GM12875 (cell line): ENCODE measurements around the gene SLC17A7.

Experiments used
- H3K4me3 ChIP-seq: one replicate; pipeline ENCODE4 v1.5.1; 2011; ENCODE audit warnings: low read depth, low read length, control low read depth
- TF ChIP-seq, protein P1 (sequence below): IDR thresholded peaks from 2 replicates; pipeline ENCODE4 v1.5.1; 2011; ENCODE audit warnings: low read depth, mild to moderate bottlenecking, control low read depth, inconsistent platforms, low read length, moderate library complexity, borderline replicate concordance; ENCODE audit not compliant: insufficient read depth

SLC17A7 gene

DNA sequence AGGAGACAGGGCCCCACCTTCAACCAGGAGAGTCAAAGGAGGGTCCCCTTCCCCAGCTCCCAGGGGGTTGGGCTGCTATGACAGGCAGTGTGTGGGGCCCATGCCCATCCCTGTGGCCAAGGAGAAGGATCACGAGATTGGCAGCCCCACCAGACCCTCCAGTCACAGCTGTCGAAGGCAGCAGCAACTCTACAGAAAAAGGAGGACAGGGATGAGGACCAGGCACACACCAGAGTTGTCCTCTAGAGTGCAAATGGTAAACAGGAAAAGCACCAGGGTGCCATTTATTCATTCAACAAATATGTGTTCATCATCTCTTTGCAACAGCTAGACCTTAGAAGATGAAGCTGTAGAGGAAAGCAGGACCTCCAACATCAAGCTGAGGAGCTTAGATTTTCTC, 22.2 kb downstream of the SLC17A7 start:
- TF ChIP-seq, protein P1, sequence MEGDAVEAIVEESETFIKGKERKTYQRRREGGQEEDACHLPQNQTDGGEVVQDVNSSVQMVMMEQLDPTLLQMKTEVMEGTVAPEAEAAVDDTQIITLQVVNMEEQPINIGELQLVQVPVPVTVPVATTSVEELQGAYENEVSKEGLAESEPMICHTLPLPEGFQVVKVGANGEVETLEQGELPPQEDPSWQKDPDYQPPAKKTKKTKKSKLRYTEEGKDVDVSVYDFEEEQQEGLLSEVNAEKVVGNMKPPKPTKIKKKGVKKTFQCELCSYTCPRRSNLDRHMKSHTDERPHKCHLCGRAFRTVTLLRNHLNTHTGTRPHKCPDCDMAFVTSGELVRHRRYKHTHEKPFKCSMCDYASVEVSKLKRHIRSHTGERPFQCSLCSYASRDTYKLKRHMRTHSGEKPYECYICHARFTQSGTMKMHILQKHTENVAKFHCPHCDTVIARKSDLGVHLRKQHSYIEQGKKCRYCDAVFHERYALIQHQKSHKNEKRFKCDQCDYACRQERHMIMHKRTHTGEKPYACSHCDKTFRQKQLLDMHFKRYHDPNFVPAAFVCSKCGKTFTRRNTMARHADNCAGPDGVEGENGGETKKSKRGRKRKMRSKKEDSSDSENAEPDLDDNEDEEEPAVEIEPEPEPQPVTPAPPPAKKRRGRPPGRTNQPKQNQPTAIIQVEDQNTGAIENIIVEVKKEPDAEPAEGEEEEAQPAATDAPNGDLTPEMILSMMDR: no peak
- no peak overlapping the region for H3K4me3 ChIP-seq

DNA sequence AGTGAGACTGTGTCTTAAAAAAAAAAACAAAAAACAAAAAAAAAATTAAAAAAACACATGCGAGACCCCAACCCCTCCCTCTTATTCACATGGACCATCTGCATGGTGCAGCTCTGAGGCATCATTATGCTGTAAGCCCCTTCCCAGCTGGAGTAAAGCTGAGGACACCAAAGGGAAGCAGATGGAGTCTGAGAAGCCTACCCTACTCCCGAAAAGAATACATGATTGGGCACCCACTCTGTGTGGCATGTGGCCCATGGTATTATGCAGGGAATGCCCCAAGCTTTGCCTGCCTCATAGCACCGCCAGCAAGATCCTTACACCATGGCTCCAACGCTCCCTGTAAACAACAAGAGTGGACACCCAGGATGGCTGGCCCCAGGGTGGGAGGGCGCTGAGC, 22.8 kb downstream of the SLC17A7 start:
- TF ChIP-seq, protein P1: no peak
- no peak overlapping the region for H3K4me3 ChIP-seq

DNA sequence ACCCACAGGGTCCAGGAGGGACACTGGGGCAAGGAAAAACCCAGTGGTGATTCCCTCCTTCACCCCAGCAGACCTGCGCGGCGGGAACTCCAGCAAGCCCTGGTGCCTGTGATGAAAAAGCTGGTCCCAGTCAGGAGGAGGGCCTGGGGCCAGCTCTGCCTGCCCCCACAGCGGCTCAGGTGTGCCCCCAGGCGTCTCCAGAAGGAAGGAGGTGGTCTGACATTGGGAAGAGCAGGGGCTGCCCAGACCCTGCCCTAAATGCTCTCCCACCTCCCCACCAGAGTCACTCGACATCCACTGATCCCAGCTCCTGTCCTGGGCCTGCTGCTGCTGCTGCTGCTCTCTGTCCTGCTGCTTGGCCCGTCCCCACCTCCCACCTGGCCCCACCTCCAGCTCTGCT, 24.2 kb downstream of the SLC17A7 start:
- TF ChIP-seq, protein P1: no peak
- H3K4me3 ChIP-seq: no peak overlapping the region

DNA sequence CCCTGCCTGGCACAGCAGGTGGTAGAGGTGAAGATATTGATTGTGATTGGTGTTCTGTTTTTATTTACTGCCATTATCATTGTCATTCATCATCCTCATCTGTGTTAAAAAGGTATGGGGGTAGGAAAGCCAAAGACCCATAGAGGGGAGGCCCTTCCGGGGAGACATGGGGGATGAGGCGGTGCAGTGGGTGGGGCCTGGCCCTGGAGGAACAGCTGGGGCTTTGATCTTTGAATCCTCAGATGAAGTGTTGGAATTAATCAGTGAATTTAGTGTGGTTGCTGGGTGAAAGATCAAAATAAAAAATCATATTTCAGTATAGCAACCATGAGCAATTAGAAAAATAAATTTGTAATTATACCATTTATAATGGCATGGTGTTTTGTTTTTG, 25.5 kb downstream of the SLC17A7 start:
- no peak overlapping the region for H3K4me3 ChIP-seq
- TF ChIP-seq, protein P1: no peak

DNA sequence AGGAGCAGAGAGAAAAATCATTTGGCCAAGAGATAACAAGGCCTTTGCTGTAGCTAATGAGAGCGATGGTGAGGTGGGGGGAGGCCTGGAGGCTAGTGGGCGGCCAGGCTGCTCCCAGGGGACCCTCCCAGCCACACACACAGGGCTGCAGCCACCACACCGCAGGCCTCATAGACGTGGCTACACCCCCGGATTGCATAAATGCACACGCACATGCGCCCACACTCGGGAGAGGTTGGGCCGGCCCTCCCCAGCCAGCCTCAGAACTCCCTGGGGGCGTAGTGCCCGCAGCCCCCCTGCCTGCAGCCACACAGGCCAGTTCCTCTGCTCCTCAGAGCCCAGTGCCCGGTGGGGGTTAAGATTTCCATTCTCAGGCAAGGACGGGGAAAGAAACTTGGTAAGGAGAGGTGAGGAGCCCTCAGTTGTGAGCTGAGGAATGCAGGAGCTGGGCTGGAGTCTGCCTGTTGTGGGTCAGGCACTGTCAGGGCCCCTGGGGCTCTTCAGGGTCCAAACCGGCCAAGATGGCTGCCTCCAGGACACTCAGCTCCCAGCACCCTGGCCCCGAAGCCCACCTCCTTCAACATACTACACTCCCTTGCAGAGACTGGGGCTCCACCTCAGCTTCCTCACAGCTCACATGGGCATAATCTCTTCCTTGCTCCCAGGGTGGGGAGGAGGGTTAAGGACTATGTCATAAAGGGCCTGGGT, 26.1 kb downstream of the SLC17A7 start:
- no peak overlapping the region for H3K4me3 ChIP-seq
- TF ChIP-seq, protein P1: no peak

DNA sequence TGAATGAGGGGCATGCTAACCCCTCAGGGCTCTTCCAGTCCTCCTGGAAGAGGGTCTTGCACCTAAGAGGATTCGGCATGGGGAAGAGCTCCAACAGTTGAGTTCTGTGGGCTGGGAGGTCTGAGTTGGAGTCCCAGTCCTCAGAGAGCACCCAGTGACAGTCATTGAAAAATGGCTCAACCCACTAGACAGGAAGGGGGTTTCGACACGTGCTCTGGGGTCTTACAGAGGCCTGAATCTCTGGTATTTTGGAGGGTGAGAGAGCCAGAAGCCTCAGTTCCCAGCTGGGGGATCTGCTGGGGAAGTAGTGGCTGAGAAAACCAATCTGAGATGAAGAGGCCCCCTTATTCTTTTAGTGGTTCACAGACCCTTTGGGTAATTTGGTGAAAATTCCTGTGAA, 27.1 kb downstream of the SLC17A7 start:
- no peak overlapping the region for H3K4me3 ChIP-seq
- TF ChIP-seq, protein P1: no peak

DNA sequence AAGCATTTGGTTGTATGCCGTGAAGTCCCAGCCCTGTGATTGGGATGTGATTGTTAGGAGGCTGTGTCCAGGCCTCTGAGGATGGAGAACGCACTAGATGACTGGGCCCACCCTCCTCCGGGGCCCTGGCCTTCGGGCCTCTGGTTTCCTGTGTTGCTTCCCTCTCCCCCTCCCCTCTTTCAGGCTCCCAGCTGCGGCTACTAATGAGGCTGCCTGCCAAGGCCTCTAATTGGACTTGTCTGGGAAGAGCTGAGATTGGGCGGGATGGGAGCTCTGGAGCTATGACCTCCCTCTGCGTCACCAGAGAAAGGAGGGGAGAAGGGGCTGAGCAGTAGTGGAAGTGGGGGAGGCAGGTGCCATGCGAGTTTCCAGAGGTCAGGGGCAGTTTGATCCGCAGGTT, 28.0 kb downstream of the SLC17A7 start:
- H3K4me3 ChIP-seq: no peak overlapping the region
- TF ChIP-seq, protein P1: no peak
